ENCODE data around the gene TUBGCP6.

- TF ChIP-seq SMC3 (conservative IDR thresholded peaks at IDR 0.05; ENCODE audit: poor library complexity), result no peak
- no peak for TF ChIP-seq MXI1 (conservative IDR thresholded peaks at IDR 0.05; ENCODE audit: poor library complexity, severe bottlenecking)
- TF ChIP-seq CTCF (IDR thresholded peaks at IDR 0.05; ENCODE audit: poor library complexity, severe bottlenecking), result no peak
Observed at GRCh38 chr22:50199829-50200460, 44.9 kb downstream of the TUBGCP6 start.

All from neural cell (in vitro differentiated cells).